Regular cardiac myocyte (primary cell): Measurements from ENCODE around the gene CBLN3. TPM values are rescaled to one million over a fixed set of nuclear protein-coding genes. Genes with fewer than 3 reads are reported as not detected.

Source experiments
- total RNA-seq: library from RNA; depleted of rRNA; stranded (reverse); fragments of >200 nt; gene quantifications from 2 replicates; pipeline ENCODE4 v1.2.3, GENCODE V29; 2014

The CBLN3 gene
- total RNA-seq = 1.5 and 5.9 TPM in 2 replicates

DNA sequence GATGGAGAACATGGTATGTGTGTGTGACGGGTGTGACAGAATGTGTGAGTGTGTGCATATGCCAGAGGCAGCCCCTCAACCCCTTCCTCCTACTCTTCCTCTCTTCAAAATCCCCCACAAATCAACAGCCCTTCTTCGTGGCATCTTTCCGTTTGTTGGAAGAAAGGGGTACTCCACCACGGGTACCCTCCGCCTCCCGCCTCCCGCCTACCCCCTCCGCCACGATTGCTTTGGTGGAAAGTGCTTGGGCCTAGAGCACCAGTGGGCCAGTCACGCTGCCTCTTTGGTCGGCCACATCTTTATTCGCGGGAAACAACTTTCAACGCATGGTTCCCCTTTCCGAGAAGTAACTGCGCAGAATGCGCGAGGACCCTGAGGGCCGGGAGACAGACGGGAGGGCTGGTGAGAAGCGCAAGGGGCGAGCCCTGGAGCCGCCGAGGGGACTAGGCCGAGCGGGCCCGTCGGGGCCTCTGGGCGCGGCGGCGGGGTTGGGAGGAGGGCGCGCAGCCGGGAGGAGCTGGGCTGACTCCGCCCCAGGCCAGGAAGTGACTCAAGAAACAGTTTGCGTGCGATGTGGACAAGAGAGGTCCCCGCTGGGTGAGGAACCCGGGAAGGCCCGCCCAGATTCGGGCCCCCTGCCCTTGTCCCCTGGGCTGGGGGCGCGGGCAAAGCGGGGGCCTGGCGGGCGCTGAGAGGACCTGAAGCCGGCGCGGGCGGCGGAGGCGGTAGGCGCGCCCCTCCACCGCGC is at the start of gene CBLN3, which contains the start of gene KHNYN:
CBLN3 (minus strand) TSS at position 274 of the 748 bp plus-strand sequence. CDS start 614 bp downstream, outside the sequence.
KHNYN (plus strand) TSS at position 560 of the 748 bp plus-strand sequence. CDS start 777 bp downstream, outside the sequence.

DNA sequence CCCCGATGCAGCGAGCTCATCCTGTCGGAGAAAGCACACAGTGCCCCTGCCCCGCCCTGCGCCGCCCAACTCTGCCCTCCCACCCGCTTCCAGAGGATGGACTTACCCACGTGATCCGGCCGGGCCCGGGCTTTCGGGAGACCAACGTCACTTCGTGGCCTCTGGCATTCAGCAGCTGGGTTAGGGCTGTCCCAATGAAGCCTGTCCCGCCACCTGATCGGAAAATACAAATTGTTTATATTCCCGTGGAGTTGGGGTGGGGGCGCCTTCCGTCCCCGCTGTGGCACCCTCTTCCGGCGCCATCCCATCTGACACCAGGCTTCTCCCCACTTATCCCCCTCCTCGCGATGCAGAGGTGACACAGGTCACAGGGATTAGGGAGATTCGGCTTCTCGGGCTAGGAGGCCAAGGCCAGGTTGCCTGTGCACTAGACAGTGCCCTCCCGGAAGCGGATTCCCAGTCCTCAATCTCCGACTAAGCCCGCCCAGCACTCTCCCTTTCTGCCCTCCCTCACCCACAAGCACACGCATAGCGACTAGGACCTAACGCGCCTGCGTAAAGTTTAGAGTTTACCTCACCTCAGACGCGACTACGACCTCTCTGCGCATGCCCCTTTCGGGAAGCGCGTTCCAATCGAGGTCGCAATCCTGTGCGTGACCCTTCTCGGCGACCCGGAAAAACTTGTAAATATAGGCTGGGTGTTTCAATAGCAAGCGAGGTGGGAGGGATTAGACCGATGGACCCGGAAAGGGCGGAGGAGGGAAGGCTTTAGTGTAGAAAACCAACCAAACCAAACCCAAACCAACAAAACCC is 13.0 kb upstream of the CBLN3 start, which contains the start of gene SDR39U1:
SDR39U1 (minus strand) TSS at position 537 of the 813 bp plus-strand sequence; CDS start at position 530, 7 bp downstream.

DNA sequence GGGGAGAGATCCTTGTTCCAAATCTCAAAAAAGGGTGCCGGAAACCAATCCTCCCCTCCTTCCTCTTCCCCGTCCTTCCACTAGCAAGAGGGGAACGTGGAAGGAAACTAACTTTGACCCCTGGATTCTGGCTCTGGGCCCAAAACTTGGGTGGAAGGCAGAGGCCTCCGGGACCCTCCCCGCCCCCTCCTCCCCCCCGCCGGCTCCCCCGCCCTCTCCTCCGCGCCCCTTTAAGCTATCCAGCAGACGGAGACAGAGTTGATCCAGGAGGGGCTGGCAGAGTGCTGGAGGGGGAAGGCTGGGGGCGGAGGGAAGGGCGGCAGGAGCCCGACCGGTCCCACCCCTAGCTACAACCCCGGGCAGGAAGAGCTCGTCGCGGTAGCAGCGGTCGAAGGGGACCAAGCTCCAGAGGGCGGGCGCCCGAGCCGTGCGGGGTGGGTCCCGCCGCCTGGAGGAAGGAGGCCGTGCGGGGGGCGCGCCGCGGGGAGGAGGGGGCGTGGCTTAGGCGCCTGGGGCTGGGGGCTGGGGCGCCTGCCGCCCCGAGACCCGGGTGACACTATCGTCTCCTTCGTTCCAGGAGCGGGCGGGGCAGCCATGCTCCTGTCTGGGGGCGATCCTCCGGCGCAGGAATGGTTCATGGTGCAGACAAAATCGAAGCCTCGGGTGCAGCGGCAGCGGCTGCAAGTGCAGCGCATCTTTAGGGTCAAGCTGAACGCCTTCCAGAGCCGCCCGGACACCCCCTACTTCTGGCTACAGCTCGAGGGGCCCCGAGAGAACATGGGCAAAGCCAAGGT is 30.6 kb downstream of the CBLN3 start, which contains the start of gene NYNRIN:
NYNRIN (plus strand) TSS at position 351 of the 794 bp plus-strand sequence; CDS start at position 595, 244 bp downstream.

Other genes starting within 250 kb of the CBLN3 start
- gene IPO4, start 240.9 kb downstream of the CBLN3 start, total RNA-seq = 26.5 and 79.8 TPM in 2 replicates
- gene TM9SF1, start 234.2 kb downstream of the CBLN3 start, total RNA-seq = 78.4 and 80.1 TPM in 2 replicates
- under 0.01 TPM in 1 of 2 replicates, not detected in the other for gene TSSK4, start 224.0 kb downstream of the CBLN3 start, total RNA-seq
- gene CHMP4A, start 216.2 kb downstream of the CBLN3 start, total RNA-seq = 23.4 and 25.1 TPM in 2 replicates
- gene MDP1, start 213.6 kb downstream of the CBLN3 start, total RNA-seq = 15.9 and 18.0 TPM in 2 replicates
- gene NEDD8, start 197.3 kb downstream of the CBLN3 start, total RNA-seq = 142 and 224 TPM in 2 replicates
- gene GMPR2, start 196.7 kb downstream of the CBLN3 start, total RNA-seq = 63.6 and 103 TPM in 2 replicates
- gene TINF2, start 187.0 kb downstream of the CBLN3 start, total RNA-seq = 48.3 and 58.3 TPM in 2 replicates
- 0.19 and 0.85 TPM in 2 replicates for gene TGM1, start 166.5 kb downstream of the CBLN3 start, total RNA-seq
- 24.0 and 28.0 TPM in 2 replicates for gene RABGGTA, start 158.1 kb downstream of the CBLN3 start, total RNA-seq
- 9.0 and 9.9 TPM in 2 replicates for gene DHRS1, start 129.9 kb downstream of the CBLN3 start, total RNA-seq
- 19.7 and 34.7 TPM in 2 replicates for gene NOP9, start 129.8 kb downstream of the CBLN3 start, total RNA-seq
- gene CIDEB, start 121.7 kb downstream of the CBLN3 start, total RNA-seq = 1.5 and 1.7 TPM in 2 replicates
- 1.3 and 3.1 TPM in 2 replicates for gene LTB4R2, start 119.5 kb downstream of the CBLN3 start, total RNA-seq
- gene LTB4R, start 118.2 kb downstream of the CBLN3 start, total RNA-seq = 1.5 and 1.7 TPM in 2 replicates
- 5.6 and 15.5 TPM in 2 replicates for gene ADCY4, start 94.6 kb downstream of the CBLN3 start, total RNA-seq
- gene RIPK3, start 89.7 kb downstream of the CBLN3 start, total RNA-seq = 0.19 and 0.56 TPM in 2 replicates
- 30.3 and 71.0 TPM in 2 replicates for gene NFATC4, start 61.5 kb downstream of the CBLN3 start, total RNA-seq
- gene NYNRIN, start 30.7 kb downstream of the CBLN3 start, total RNA-seq = 3.5 and 6.8 TPM in 2 replicates
- gene KHNYN, start 286 bp upstream of the CBLN3 start, total RNA-seq = 45.6 and 53.8 TPM in 2 replicates
- gene SDR39U1, start 13.1 kb upstream of the CBLN3 start, total RNA-seq = 8.2 and 10.4 TPM in 2 replicates
- not detected in 2 replicates for gene CMA1, start 78.6 kb upstream of the CBLN3 start, total RNA-seq
- not detected in 2 replicates for gene CTSG, start 146.6 kb upstream of the CBLN3 start, total RNA-seq
- not detected in 2 replicates for gene GZMH, start 180.0 kb upstream of the CBLN3 start, total RNA-seq
- gene GZMB, start 204.5 kb upstream of the CBLN3 start, total RNA-seq = not detected in 2 replicates